ENCODE results near the gene MOCS3. TPM values are rescaled to one million over a fixed set of nuclear protein-coding genes. Genes with fewer than 3 reads are reported as not detected.

MOCS3 gene
- total and polyA plus RNA-seq, 12 donors, result 0.95 to 3.2 (median 2.5) TPM

DNA sequence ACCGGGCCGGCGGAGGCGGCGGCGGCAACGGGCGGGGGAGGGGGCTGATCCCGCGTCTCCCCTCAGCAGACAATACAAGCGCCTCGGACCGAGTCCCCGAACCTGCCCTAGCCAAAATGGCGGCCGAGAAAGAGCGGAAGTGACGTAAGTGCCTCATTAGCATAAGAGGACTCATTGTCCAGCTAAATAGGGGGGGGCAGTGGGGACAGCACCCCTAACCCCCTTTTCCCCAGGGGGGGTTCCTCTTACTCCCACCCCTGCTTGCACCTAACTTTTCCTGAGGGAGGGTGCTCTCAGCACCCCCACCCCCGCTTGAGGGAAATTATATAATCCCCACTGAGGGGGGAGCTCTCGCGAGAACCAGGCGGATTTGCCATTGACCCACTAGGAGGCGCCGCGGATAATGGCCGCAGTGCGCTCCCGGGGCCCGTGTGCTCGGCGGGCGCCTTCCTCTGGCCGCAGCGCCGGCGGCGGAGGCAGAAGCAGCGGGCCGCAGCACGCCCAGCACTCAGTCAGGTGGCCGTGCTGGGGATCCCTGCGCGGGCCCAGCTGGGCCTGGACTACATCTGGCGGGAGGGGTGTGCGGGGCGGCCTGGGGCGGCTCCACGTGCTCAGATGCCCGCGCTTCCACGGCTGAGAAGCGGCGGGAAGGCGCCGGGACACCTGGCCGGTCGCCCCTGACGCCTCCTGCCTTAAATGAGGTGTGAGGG is 27.2 kb upstream of the MOCS3 start, which contains the start of gene ADNP:
Gene ADNP, minus strand, starts transcription at position 132 of the 710 bp plus-strand sequence. CDS start 27,441 bp downstream, outside the sequence.
- H3K9me3 ChIP-seq, result no peaks in the 10 kb centered on the region
- intact Hi-C loops (cut with DNase I), result loop anchor here in 4 of 10 donors (1.0 to 5.0 kb wide), 4 partner anchors 27 to 139 kb away; partner anchors contain the start of genes DPM1 (in 3 of the 4), MOCS3 (in 3 of the 4) and BCAS4 (in 1 of the 4)
- peak; percentile 87 to 93 for DNase-seq
- peak; percentile 91 to 95 (median 92) for ATAC-seq
- peak within 1 kb of the TSS; percentile 70 to 94 (median 78) for H3K4me3 ChIP-seq
- peak within 1 kb of the TSS; percentile 95 to 100 (median 99) for H3K27ac ChIP-seq
- H3K4me1 ChIP-seq, result peaks cover 0 to 42% (median 35%) of the 10 kb centered on the region in 9 donors
- TF ChIP-seq, protein P1, sequence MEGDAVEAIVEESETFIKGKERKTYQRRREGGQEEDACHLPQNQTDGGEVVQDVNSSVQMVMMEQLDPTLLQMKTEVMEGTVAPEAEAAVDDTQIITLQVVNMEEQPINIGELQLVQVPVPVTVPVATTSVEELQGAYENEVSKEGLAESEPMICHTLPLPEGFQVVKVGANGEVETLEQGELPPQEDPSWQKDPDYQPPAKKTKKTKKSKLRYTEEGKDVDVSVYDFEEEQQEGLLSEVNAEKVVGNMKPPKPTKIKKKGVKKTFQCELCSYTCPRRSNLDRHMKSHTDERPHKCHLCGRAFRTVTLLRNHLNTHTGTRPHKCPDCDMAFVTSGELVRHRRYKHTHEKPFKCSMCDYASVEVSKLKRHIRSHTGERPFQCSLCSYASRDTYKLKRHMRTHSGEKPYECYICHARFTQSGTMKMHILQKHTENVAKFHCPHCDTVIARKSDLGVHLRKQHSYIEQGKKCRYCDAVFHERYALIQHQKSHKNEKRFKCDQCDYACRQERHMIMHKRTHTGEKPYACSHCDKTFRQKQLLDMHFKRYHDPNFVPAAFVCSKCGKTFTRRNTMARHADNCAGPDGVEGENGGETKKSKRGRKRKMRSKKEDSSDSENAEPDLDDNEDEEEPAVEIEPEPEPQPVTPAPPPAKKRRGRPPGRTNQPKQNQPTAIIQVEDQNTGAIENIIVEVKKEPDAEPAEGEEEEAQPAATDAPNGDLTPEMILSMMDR (IDR thresholded peaks at IDR 0.05), result peak; percentile 59 to 88 (median 82)
- peaks cover 0 to 67% (median 30%) of the 10 kb centered on the region in 9 donors for H3K36me3 ChIP-seq
- 1% methylated on average over 56 to 58 of the region's 58 CpGs for WGBS, 2 donors
- H3K27me3 ChIP-seq, result no peaks in the 10 kb centered on the region

DNA sequence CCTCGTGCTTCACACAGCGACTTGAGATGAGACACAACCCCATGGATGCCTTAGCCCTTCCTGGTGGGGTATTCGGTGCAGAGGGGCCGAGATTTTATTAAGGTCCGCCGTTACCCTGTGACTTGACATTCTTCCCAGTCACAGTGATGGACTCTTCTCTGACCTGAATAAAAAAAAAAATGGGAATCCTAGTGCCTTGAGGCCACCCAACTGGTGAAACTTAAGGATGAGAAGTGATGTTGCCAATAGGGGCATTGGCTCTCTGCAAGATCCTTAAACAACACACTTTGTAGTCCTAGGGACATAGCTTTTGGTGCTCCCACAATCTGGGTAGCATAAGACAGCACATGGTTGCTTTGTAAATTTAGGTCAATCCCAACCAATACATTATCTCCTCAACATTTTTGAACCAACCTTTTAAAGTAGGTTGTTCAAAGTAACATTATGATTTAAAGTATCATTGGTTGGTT is 26.6 kb upstream of the MOCS3 start:
- DNase-seq, result no peak
- 38 to 43% methylated on average over 6 of the region's 6 CpGs for WGBS, 2 donors
- Histone ChIP-seq H3K9me3 (no peaks in the 10 kb centered on the region), H3K27ac (peak overlapping the region; percentile 95 to 100 (median 99)), H3K4me1 (peaks cover 0 to 36% (median 29%) of the 10 kb centered on the region in 9 donors), H3K36me3 (peaks cover 0 to 67% (median 35%) of the 10 kb centered on the region in 9 donors), H3K4me3 (peak overlapping the region; percentile 50 to 74 (median 64)), H3K27me3 (no peaks in the 10 kb centered on the region)
- TF ChIP-seq, protein P1 (IDR thresholded peaks at IDR 0.05), result no peak
- ATAC-seq, result peak in 1 of 8 donors; percentile 0
- intact Hi-C loops (cut with DNase I), result loop anchor here in 1 of 10 donors (5.0 kb wide), 1 partner anchor 140 kb away; no protein-coding TSS in a partner anchor

DNA sequence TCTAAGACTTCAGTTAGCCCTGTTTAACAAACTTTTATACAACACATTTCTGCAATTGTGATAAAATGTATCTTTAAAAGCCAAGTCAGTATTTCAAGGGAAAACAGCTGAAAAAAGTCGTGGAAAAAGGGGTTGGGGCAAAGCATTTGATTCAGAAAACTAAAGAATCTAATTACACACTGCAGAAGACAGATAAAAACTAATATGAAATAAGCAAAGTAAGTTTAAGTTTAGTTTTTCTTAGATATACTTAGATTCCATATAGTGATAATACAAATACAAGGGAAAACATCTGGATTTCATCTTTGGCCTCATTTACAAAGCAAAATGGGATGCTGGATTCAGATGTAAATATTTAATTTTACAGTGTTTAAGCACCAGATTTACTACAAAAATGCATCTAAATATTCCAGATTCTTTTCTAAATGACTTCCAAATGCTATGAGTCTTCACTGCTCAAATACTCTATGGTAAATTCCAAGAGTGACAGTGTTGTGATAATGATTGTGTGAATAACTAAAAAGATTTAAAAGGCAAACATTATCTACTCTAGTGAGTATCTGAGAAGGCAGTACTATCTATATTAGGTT is 25.8 kb upstream of the MOCS3 start:
- peaks cover 0 to 67% (median 35%) of the 10 kb centered on the region in 9 donors for H3K36me3 ChIP-seq
- intact Hi-C loops (cut with DNase I), result loop anchor here in 1 of 10 donors (5.0 kb wide), 1 partner anchor 140 kb away; no protein-coding TSS in a partner anchor
- no peak overlapping the region for H3K4me3 ChIP-seq
- TF ChIP-seq, protein P1 (IDR thresholded peaks at IDR 0.05), result no peak
- no peaks in the 10 kb centered on the region for H3K9me3 ChIP-seq
- no peak for ATAC-seq
- 73 to 76% methylated on average over 1 of the region's 1 CpG for WGBS, 2 donors
- peak overlapping the region in 2 of 10 donors; percentile 98 to 100 for H3K27ac ChIP-seq
- no peaks in the 10 kb centered on the region for H3K27me3 ChIP-seq
- no peak for DNase-seq
- H3K4me1 ChIP-seq, result peaks cover 0 to 29% (median 21%) of the 10 kb centered on the region in 9 donors

DNA sequence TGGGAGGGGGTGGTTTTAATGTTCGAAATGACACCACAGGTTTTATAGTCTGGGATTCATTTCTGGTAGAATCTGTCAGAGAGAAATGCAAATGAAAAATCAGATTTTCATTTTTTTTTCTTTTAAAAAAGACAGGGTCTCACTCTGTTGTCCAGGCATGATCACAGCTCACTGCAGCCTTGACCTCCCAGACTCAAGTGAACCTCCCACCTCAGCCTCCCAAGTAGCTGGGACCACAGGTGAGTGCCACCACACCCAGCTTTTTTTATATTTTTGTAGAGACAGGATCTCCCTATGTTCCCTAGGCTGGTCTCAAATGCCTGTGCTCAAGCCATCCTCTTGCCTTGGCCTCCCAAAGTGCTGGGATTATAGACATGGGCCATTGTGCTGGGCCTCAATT is 25.0 kb upstream of the MOCS3 start:
- 90 to 93% methylated on average over 1 of the region's 1 CpG for WGBS, 2 donors
- intact Hi-C loops (cut with DNase I), result loop anchor here in 1 of 10 donors (5.0 kb wide), 1 partner anchor 141 kb away; no protein-coding TSS in a partner anchor
- Histone ChIP-seq H3K36me3 (peaks cover 0 to 67% (median 35%) of the 10 kb centered on the region in 9 donors), H3K9me3 (no peaks in the 10 kb centered on the region), H3K27ac (no peak overlapping the region), H3K4me3 (no peak overlapping the region), H3K4me1 (peaks cover 0 to 23% (median 13%) of the 10 kb centered on the region in 9 donors), H3K27me3 (no peaks in the 10 kb centered on the region)
- DNase-seq (no peak), ATAC-seq (no peak)
- TF ChIP-seq, protein P1 (IDR thresholded peaks at IDR 0.05), result no peak
